GM21825 (cell line): ENCODE data around the gene CDKAL1.
"Not testable (repeated sequence)": the region's sequence is repeated elsewhere in the genome, so short reads cannot be mapped to it uniquely, and the experiment has no call there.

Source experiments
- ATAC-seq: cut with Tn5 transposase; IDR thresholded peaks from one replicate; pipeline ENCODE4 v1.9.1; 2021; ENCODE audit warnings: mild to moderate bottlenecking, moderate library complexity; ENCODE audit not compliant: unreplicated experiment

Gene CDKAL1

GRCh38 chr6:21049148-21049547 is 514.9 kb downstream of the CDKAL1 start:
- ATAC-seq = no peak

GRCh38 chr6:21049572-21049971 is 515.3 kb downstream of the CDKAL1 start:
- no peak for ATAC-seq

GRCh38 chr6:21050935-21051334 is 516.7 kb downstream of the CDKAL1 start:
- no peak for ATAC-seq

GRCh38 chr6:21051777-21052176 is 517.5 kb downstream of the CDKAL1 start:
- ATAC-seq = no peak

GRCh38 chr6:21053612-21054011 is 519.4 kb downstream of the CDKAL1 start:
- ATAC-seq = no peak

- ATAC-seq = not testable (repeated sequence)
Observed at GRCh38 chr6:21055480-21055879, 521.2 kb downstream of the CDKAL1 start.

GRCh38 chr6:21061892-21062291 is 527.6 kb downstream of the CDKAL1 start:
- ATAC-seq = no peak

- no peak for ATAC-seq
Observed at GRCh38 chr6:21064756-21065340, 530.6 kb downstream of the CDKAL1 start.

GRCh38 chr6:21067521-21067920 is 533.3 kb downstream of the CDKAL1 start:
- no peak for ATAC-seq

GRCh38 chr6:21070620-21071019 is 536.4 kb downstream of the CDKAL1 start:
- no peak for ATAC-seq

GRCh38 chr6:21071780-21072468 is 537.7 kb downstream of the CDKAL1 start:
- no peak for ATAC-seq

- ATAC-seq = no peak
Observed at GRCh38 chr6:21073318-21073839, 539.1 kb downstream of the CDKAL1 start.

- no peak for ATAC-seq
Observed at GRCh38 chr6:21074484-21074883, 540.2 kb downstream of the CDKAL1 start.

- no peak for ATAC-seq
Observed at GRCh38 chr6:21075986-21076385, 541.7 kb downstream of the CDKAL1 start.

- no peak for ATAC-seq
Observed at GRCh38 chr6:21078497-21078896, 544.2 kb downstream of the CDKAL1 start.

- ATAC-seq = no peak
Observed at GRCh38 chr6:21079468-21080048, 545.3 kb downstream of the CDKAL1 start.

GRCh38 chr6:21080221-21080620 is 546.0 kb downstream of the CDKAL1 start:
- no peak for ATAC-seq

- ATAC-seq = no peak
Observed at GRCh38 chr6:21082091-21082490, 547.8 kb downstream of the CDKAL1 start.

- ATAC-seq = no peak
Observed at GRCh38 chr6:21083708-21084107, 549.5 kb downstream of the CDKAL1 start.

GRCh38 chr6:21084656-21085055 is 550.4 kb downstream of the CDKAL1 start:
- no peak for ATAC-seq

- no peak for ATAC-seq
Observed at GRCh38 chr6:21085211-21085610, 551.0 kb downstream of the CDKAL1 start.

GRCh38 chr6:21085643-21086042 is 551.4 kb downstream of the CDKAL1 start:
- no peak for ATAC-seq
